ENCODE data around the gene DAPK1. TPM values are rescaled to one million over a fixed set of nuclear protein-coding genes. Genes with fewer than 3 reads are reported as not detected.

The DAPK1 gene
- polyA plus RNA-seq, 1 of the 3 experiments (the other 2 are of a cell fraction) = 0.61 TPM

DNA sequence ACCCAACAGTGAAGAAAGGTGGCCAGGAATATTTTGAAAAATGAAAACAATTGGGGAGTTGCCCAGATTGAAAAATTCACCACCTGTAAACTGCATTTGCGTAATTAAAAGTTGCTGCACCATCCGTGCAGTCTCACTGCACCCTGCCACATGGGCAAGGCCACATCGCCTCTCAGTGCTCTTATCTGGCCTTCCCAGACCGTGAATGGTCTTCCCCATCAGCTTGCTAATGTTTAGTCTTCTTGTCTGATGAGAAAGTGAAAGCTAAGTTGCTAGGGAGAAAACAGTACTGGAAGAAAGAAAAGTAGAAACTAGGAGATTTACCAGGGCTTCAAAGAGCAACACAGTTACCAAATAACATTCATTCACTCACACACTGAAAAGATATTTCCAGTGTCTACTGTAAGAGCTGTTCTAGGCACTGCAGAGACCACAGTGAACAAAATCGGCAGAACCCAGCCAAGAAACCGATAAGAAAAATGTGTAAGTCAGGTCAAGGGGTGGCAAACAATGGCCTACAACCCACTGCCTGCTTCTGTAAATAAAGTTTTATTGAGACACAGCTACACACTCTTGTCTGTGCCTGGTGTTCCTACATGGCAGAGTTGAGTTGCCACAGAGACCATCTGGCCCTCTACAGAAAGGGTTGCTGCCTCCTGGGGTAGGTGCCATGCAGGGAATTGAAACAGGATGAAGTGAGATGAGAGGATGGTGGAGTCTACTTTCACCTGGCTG lies 177.1 kb downstream of the DAPK1 start:
- no peaks in the 10 kb centered on the region for H3F3A ChIP-seq (replicated peaks; ENCODE audit: insufficient read depth)
- no peaks in the 10 kb centered on the region for H3K36me3 ChIP-seq (replicated peaks in 1 of 2; ENCODE audit: control insufficient read depth in 1 of 2, insufficient read depth in 2 of 2, low read length in 1 of 2)
- H3K79me2 ChIP-seq (ENCODE audit: insufficient read depth) = no peaks in the 10 kb centered on the region
- no peak overlapping the region for H3K4me2 ChIP-seq
- H3K27ac ChIP-seq (ENCODE audit: low read depth in 2 of 2, low read length in 1 of 2) = no peak overlapping the region
- no peaks in the 10 kb centered on the region; a peak in 1 of 4 replicates for H3K4me1 ChIP-seq (ENCODE audit: control insufficient read depth in 1 of 2, insufficient read depth in 2 of 2, low read depth in 1 of 2, low read length in 1 of 2)
- POLR2A ChIA-PET = no interaction called here
- H3K9ac ChIP-seq = no peak overlapping the region
- no peak overlapping the region for H3K4me3 ChIP-seq (ENCODE audit: low read depth in 2 of 2, low read length in 1 of 2)
- no peaks in the 10 kb centered on the region for H4K20me1 ChIP-seq (ENCODE audit: insufficient read depth)
- H2AFZ ChIP-seq (ENCODE audit: low read depth) = no peak overlapping the region
- no peak for DNase-seq
- TF ChIP-seq, protein P1, sequence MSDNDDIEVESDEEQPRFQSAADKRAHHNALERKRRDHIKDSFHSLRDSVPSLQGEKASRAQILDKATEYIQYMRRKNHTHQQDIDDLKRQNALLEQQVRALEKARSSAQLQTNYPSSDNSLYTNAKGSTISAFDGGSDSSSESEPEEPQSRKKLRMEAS (IDR thresholded peaks at IDR 0.05; ENCODE audit: low read depth) = no peak
- no peak for TF ChIP-seq ELF1 (IDR thresholded peaks at IDR 0.05)
- TF ChIP-seq, protein P2, sequence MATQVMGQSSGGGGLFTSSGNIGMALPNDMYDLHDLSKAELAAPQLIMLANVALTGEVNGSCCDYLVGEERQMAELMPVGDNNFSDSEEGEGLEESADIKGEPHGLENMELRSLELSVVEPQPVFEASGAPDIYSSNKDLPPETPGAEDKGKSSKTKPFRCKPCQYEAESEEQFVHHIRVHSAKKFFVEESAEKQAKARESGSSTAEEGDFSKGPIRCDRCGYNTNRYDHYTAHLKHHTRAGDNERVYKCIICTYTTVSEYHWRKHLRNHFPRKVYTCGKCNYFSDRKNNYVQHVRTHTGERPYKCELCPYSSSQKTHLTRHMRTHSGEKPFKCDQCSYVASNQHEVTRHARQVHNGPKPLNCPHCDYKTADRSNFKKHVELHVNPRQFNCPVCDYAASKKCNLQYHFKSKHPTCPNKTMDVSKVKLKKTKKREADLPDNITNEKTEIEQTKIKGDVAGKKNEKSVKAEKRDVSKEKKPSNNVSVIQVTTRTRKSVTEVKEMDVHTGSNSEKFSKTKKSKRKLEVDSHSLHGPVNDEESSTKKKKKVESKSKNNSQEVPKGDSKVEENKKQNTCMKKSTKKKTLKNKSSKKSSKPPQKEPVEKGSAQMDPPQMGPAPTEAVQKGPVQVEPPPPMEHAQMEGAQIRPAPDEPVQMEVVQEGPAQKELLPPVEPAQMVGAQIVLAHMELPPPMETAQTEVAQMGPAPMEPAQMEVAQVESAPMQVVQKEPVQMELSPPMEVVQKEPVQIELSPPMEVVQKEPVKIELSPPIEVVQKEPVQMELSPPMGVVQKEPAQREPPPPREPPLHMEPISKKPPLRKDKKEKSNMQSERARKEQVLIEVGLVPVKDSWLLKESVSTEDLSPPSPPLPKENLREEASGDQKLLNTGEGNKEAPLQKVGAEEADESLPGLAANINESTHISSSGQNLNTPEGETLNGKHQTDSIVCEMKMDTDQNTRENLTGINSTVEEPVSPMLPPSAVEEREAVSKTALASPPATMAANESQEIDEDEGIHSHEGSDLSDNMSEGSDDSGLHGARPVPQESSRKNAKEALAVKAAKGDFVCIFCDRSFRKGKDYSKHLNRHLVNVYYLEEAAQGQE (IDR thresholded peaks at IDR 0.05; ENCODE audit: low read depth, low read length) = no peak
- TF ChIP-seq YY1 (IDR thresholded peaks at IDR 0.05; ENCODE audit: low read depth) = no peak
- no peak for TF ChIP-seq JUND (IDR thresholded peaks at IDR 0.05)
- TF ChIP-seq NRF1 (IDR thresholded peaks at IDR 0.05; ENCODE audit: low read depth, low read length) = no peak
- TF ChIP-seq FOXJ3 (CRISPR knock-in tag; IDR thresholded peaks at IDR 0.05) = no peak
- no peak for TF ChIP-seq TEAD4 (IDR thresholded peaks at IDR 0.05; ENCODE audit: borderline replicate concordance, insufficient read depth)
- TF ChIP-seq, protein P3, sequence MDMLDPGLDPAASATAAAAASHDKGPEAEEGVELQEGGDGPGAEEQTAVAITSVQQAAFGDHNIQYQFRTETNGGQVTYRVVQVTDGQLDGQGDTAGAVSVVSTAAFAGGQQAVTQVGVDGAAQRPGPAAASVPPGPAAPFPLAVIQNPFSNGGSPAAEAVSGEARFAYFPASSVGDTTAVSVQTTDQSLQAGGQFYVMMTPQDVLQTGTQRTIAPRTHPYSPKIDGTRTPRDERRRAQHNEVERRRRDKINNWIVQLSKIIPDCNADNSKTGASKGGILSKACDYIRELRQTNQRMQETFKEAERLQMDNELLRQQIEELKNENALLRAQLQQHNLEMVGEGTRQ (IDR thresholded peaks at IDR 0.05; ENCODE audit: borderline replicate concordance, low read depth, low read length) = no peak
- TF ChIP-seq GABPA (IDR thresholded peaks at IDR 0.05; ENCODE audit: low read depth) = no peak
- TF ChIP-seq POLR2AphosphoS5 (IDR thresholded peaks at IDR 0.05; ENCODE audit: low read depth, low read length) = no peak
- TF ChIP-seq, protein P4, sequence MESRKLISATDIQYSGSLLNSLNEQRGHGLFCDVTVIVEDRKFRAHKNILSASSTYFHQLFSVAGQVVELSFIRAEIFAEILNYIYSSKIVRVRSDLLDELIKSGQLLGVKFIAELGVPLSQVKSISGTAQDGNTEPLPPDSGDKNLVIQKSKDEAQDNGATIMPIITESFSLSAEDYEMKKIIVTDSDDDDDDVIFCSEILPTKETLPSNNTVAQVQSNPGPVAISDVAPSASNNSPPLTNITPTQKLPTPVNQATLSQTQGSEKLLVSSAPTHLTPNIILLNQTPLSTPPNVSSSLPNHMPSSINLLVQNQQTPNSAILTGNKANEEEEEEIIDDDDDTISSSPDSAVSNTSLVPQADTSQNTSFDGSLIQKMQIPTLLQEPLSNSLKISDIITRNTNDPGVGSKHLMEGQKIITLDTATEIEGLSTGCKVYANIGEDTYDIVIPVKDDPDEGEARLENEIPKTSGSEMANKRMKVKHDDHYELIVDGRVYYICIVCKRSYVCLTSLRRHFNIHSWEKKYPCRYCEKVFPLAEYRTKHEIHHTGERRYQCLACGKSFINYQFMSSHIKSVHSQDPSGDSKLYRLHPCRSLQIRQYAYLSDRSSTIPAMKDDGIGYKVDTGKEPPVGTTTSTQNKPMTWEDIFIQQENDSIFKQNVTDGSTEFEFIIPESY (IDR thresholded peaks at IDR 0.05; ENCODE audit: borderline replicate concordance, low read depth) = no peak
- no peak for TF ChIP-seq RAD21 (IDR thresholded peaks at IDR 0.05; ENCODE audit: low read length)
- TF ChIP-seq MXI1 (IDR thresholded peaks at IDR 0.05; ENCODE audit: low read depth, low read length) = no peak
- TF ChIP-seq, protein P5, sequence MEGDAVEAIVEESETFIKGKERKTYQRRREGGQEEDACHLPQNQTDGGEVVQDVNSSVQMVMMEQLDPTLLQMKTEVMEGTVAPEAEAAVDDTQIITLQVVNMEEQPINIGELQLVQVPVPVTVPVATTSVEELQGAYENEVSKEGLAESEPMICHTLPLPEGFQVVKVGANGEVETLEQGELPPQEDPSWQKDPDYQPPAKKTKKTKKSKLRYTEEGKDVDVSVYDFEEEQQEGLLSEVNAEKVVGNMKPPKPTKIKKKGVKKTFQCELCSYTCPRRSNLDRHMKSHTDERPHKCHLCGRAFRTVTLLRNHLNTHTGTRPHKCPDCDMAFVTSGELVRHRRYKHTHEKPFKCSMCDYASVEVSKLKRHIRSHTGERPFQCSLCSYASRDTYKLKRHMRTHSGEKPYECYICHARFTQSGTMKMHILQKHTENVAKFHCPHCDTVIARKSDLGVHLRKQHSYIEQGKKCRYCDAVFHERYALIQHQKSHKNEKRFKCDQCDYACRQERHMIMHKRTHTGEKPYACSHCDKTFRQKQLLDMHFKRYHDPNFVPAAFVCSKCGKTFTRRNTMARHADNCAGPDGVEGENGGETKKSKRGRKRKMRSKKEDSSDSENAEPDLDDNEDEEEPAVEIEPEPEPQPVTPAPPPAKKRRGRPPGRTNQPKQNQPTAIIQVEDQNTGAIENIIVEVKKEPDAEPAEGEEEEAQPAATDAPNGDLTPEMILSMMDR (IDR thresholded peaks at IDR 0.05) = no peak
- no peak for TF ChIP-seq EZH2phosphoT487 (IDR thresholded peaks at IDR 0.05; ENCODE audit: borderline replicate concordance, low read depth)
- TF ChIP-seq, protein P6, sequence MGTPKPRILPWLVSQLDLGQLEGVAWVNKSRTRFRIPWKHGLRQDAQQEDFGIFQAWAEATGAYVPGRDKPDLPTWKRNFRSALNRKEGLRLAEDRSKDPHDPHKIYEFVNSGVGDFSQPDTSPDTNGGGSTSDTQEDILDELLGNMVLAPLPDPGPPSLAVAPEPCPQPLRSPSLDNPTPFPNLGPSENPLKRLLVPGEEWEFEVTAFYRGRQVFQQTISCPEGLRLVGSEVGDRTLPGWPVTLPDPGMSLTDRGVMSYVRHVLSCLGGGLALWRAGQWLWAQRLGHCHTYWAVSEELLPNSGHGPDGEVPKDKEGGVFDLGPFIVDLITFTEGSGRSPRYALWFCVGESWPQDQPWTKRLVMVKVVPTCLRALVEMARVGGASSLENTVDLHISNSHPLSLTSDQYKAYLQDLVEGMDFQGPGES (IDR thresholded peaks at IDR 0.05; ENCODE audit: low read depth, low read length) = no peak
- CTCF ChIA-PET = interaction anchor here (3.8 kb wide), 1 partner anchor 12 kb away, joined by 17 read pairs; no protein-coding TSS in a partner anchor
- H3K9me3 ChIP-seq = no peaks in the 10 kb centered on the region
- H3K27me3 ChIP-seq (ENCODE audit: insufficient read depth) = no peaks in the 10 kb centered on the region
- H3K9me2 ChIP-seq = no peaks in the 10 kb centered on the region
- WGBS (ENCODE audit: low lambda C conversion rate) = 73% methylated on average over 6 of the region's 6 CpGs

Measured in SK-N-SH (cell line).